Measurements from ENCODE around the gene DDX6. TPM values are rescaled to one million over a fixed set of nuclear protein-coding genes. Genes with fewer than 3 reads are reported as not detected.
"Not testable (repeated sequence)": the region's sequence is repeated elsewhere in the genome, so short reads cannot be mapped to it uniquely, and the experiment has no call there.

The DDX6 gene
- polyA plus RNA-seq, 1 donor, result 71.9 TPM

DNA sequence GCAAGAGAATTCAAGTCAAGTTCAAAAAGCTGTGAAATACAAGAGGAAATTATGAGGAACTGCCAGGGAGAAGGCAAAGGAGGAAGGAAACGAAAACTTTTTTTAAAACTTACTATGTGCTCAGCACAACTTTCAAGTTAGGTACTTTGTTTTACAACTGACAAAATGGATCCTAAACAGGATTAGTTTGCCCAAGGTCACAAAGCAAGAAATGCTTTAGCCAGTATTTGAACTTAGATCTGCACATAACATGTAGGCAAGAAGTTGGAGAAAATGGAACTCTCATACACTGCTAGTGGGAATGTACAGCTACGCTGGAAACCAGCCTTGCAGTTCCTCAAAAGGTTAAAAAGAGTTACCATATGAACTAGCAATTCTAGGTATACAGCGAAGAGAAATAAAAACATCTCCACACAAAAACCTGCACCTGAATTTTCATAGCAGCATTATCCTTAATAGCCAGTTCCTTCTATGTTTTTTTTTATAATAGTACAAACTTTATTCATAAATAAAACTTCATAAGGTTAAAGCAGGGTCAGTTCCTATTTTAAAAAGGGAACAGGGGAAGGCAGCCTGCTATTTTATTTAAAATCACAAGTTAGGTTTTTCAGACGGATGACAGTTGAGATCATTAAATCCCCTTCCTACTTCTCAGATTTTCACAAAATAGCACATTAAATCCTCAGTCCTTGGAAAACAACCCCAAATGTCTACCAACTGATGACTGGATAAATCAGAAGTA, 19.2 kb downstream of the DDX6 start:
- no peak for DNase-seq
- WGBS (ENCODE audit: insufficient coverage, low lambda C conversion rate), result no CpG with 5 or more reads among the region's 4 CpGs
- Histone ChIP-seq H3K4me3 (ENCODE audit: low read length) (no peak overlapping the region), H3K36me3 (ENCODE audit: control insufficient read depth, insufficient read depth, low read length) (peaks cover 61% of the 10 kb centered on the region), H3K9me3 (ENCODE audit: control insufficient read depth, low read depth, low read length) (no peaks in the 10 kb centered on the region), H3K27me3 (ENCODE audit: control insufficient read depth, insufficient read depth, low read length) (no peaks in the 10 kb centered on the region), H3K27ac (ENCODE audit: low read length) (no peak overlapping the region), H3K4me1 (ENCODE audit: control insufficient read depth, insufficient read depth, low read length) (no peaks in the 10 kb centered on the region)

DNA sequence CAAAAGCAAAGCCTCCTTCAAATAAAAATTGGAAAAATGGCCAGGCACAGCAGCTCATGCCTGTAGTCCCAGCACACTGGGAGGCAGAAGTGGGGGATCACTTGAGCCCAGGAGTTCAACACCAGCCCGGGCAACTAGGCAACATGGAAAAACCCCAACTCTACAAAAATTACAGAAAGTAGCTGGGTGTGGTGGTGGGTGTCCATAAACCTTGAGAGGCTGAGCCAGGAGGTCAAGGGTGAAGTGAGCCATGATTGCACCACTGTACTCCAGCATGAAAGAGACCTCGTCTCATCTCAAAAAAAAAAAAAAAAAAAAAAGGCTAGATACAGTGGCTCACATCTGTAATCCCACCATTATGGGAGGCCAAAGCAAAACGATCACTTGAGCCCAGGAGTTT, 22.3 kb downstream of the DDX6 start:
- Histone ChIP-seq H3K4me3 (ENCODE audit: low read length) (no peak overlapping the region), H3K27me3 (ENCODE audit: control insufficient read depth, insufficient read depth, low read length) (no peaks in the 10 kb centered on the region), H3K27ac (ENCODE audit: low read length) (no peak overlapping the region), H3K36me3 (ENCODE audit: control insufficient read depth, insufficient read depth, low read length) (peaks cover 58% of the 10 kb centered on the region), H3K4me1 (ENCODE audit: control insufficient read depth, insufficient read depth, low read length) (no peaks in the 10 kb centered on the region), H3K9me3 (ENCODE audit: control insufficient read depth, low read depth, low read length) (no peaks in the 10 kb centered on the region)
- no CpG with 5 or more reads among the region's 3 CpGs for WGBS (ENCODE audit: insufficient coverage, low lambda C conversion rate)
- no peak for DNase-seq

DNA sequence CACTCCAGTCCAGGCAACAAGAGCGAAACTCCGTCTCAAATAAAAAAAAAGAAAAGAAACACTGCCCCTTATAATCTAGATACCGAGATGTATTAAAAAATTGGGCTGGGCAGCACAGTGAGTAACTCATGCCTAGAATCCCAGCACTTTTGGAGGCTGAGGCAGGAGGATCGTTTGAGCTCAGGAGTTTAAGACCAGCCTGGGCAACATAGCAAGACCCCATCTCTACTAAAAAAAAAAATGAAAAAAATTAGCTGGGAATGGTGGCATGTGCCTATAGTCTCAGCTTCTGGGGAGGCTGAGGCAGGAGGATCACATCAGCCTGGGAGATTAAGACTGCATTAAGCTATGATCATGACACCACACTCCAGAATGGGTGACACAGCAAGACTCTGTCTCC, 24.9 kb downstream of the DDX6 start:
- Histone ChIP-seq H3K27ac (ENCODE audit: low read length) (no peak overlapping the region), H3K4me3 (ENCODE audit: low read length) (no peak overlapping the region), H3K4me1 (ENCODE audit: control insufficient read depth, insufficient read depth, low read length) (no peaks in the 10 kb centered on the region), H3K36me3 (ENCODE audit: control insufficient read depth, insufficient read depth, low read length) (peaks cover 57% of the 10 kb centered on the region), H3K27me3 (ENCODE audit: control insufficient read depth, insufficient read depth, low read length) (no peaks in the 10 kb centered on the region), H3K9me3 (ENCODE audit: control insufficient read depth, low read depth, low read length) (no peaks in the 10 kb centered on the region)
- 100% methylated on average over 1 of the region's 4 CpGs for WGBS (ENCODE audit: insufficient coverage, low lambda C conversion rate)
- DNase-seq, result no peak

DNA sequence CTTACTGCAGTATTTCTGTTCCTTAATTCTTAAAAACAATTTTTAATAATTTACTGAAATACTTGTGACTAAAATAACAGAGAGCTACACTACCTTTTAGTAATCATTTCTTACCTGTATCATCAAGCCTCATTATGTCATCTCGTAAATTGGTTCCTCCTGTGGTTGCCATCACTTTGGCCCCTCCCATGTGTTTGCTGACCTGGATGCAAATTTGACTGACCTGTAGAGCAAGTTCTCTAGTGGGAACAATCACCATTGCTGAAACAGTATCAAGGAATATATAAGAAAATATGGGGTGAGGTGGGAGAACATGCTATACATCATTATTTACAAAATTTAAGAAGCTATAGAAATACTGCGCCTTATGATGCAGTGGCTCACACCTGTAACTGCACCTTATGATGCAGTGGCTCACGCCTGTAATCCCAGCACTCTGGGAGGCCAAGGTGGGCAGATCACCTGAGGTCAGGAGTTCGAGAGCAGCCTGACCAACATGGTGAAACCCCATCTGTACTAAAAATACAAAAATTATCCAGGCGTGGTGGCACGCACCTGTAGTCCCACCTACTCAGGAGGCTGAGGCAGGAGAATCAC, 25.8 kb downstream of the DDX6 start:
- not testable (repeated sequence) for H3K27me3 ChIP-seq (ENCODE audit: control insufficient read depth, insufficient read depth, low read length); H3K27ac ChIP-seq (ENCODE audit: low read length); H3K9me3 ChIP-seq (ENCODE audit: control insufficient read depth, low read depth, low read length); DNase-seq; H3K4me1 ChIP-seq (ENCODE audit: control insufficient read depth, insufficient read depth, low read length); H3K4me3 ChIP-seq (ENCODE audit: low read length)
- no CpG with 5 or more reads among the region's 6 CpGs for WGBS (ENCODE audit: insufficient coverage, low lambda C conversion rate)
- H3K36me3 ChIP-seq (ENCODE audit: control insufficient read depth, insufficient read depth, low read length), result peaks cover 62% of the 10 kb centered on the region

DNA sequence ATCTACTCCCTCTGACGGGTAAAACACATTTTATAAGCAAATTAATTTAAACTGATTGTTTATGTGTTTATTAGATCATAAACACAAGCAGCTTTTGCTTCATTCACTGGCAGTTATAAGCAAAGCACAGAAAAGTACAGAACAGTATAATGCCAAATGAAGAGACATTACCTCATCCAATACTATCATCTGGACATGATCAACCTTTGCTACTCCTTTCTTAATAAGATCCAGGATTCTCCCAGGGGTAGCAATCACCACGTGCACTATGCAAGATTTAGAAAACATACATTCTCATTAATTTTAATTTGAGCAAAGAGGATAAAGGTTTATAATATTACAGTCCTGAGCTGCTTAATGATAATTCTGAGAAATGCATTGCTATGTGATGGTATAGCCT, 27.9 kb downstream of the DDX6 start:
- Histone ChIP-seq H3K4me3 (ENCODE audit: low read length) (no peak overlapping the region), H3K36me3 (ENCODE audit: control insufficient read depth, insufficient read depth, low read length) (peaks cover 74% of the 10 kb centered on the region)
- WGBS (ENCODE audit: insufficient coverage, low lambda C conversion rate), result no CpG with 5 or more reads among the region's 2 CpGs

DNA sequence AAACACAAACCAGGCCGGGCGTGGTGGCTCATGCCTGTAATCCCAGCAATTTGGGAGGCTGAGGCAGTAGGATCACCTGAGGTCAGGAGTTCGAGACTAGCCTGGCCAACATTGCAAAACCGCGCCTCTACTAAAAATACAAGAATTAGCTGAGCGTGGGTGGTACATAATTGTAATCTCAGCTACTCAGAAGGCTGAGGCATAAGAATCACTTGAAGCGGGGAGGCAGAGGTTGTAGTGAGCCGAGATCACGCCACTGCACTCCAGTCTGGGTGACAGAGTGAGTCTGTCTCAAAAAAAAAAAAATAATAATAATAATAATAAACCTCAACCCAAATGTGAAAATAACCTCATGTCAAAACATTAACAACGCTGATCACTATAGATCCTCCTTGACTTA, 29.0 kb downstream of the DDX6 start:
- not testable (repeated sequence) for H3K4me1 ChIP-seq (ENCODE audit: control insufficient read depth, insufficient read depth, low read length); H3K4me3 ChIP-seq (ENCODE audit: low read length); H3K27ac ChIP-seq (ENCODE audit: low read length); DNase-seq; H3K27me3 ChIP-seq (ENCODE audit: control insufficient read depth, insufficient read depth, low read length); H3K9me3 ChIP-seq (ENCODE audit: control insufficient read depth, low read depth, low read length)
- 94% methylated on average over 4 of the region's 10 CpGs for whole genome bisulfite sequencing (ENCODE audit: insufficient coverage, low lambda C conversion rate)
- H3K36me3 ChIP-seq (ENCODE audit: control insufficient read depth, insufficient read depth, low read length), result peaks cover 72% of the 10 kb centered on the region

More for the DNA sequence above, 27.9 kb downstream of the DDX6 start:
- DNase-seq, result no peak
- Histone ChIP-seq H3K27me3 (ENCODE audit: control insufficient read depth, insufficient read depth, low read length) (no peaks in the 10 kb centered on the region), H3K4me1 (ENCODE audit: control insufficient read depth, insufficient read depth, low read length) (no peaks in the 10 kb centered on the region), H3K9me3 (ENCODE audit: control insufficient read depth, low read depth, low read length) (no peaks in the 10 kb centered on the region), H3K27ac (ENCODE audit: low read length) (no peak overlapping the region)

DNA sequence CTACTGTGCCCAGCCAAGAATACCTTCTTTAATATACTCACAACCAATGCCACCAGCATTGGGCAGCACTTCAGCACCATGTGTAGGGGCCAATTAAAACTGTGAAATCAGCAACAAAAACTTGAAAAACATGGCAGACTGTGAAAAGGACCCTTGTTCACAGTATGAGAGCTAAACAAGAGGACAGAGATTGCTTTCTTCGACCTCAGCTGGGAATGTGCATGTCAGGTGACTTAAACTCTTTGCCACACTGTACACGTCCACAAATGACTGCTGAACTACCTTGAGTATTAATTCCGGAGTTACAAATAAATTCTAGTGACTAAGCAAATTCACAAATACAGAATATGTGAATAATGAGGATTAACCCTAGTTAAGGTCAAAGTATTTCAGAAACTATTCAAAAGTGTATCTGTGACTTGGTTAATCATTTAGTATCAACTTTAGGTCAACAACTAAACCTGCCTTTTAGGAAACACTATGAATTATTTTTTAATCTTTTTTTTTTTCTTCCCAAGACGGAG, 33.0 kb downstream of the DDX6 start:
- H3K4me3 ChIP-seq (ENCODE audit: low read length), result no peak overlapping the region
- no peaks in the 10 kb centered on the region for H3K9me3 ChIP-seq (ENCODE audit: control insufficient read depth, low read depth, low read length)
- DNase-seq, result no peak
- peaks cover 78% of the 10 kb centered on the region for H3K36me3 ChIP-seq (ENCODE audit: control insufficient read depth, insufficient read depth, low read length)
- no peak overlapping the region for H3K27ac ChIP-seq (ENCODE audit: low read length)
- WGBS (ENCODE audit: insufficient coverage, low lambda C conversion rate), result 100% methylated on average over 1 of the region's 4 CpGs
- H3K27me3 ChIP-seq (ENCODE audit: control insufficient read depth, insufficient read depth, low read length), result no peaks in the 10 kb centered on the region
- no peaks in the 10 kb centered on the region for H3K4me1 ChIP-seq (ENCODE audit: control insufficient read depth, insufficient read depth, low read length)

DNA sequence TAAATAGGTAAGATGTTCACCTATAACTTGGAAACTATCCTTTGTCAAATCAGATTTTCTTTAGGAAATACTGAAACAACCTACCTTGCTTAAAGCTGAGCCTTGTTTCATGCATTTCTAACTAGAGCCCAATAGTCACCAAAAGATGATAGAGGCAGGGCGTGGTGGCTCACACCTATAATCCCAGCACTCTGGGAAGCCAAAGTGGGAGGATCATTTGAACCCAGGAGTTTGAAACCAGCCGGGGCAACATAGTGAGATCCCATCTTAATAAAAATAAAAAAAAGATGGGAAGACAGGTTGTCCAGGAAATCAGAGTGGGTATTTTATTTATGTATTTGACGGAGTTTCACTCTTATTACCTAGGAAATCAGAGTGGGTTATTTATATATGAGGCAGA, 38.3 kb downstream of the DDX6 start:
- H3K27ac ChIP-seq (ENCODE audit: low read length), result no peak overlapping the region
- H3K27me3 ChIP-seq (ENCODE audit: control insufficient read depth, insufficient read depth, low read length), result no peaks in the 10 kb centered on the region
- no peak for DNase-seq
- H3K4me1 ChIP-seq (ENCODE audit: control insufficient read depth, insufficient read depth, low read length), result no peaks in the 10 kb centered on the region
- H3K9me3 ChIP-seq (ENCODE audit: control insufficient read depth, low read depth, low read length), result no peaks in the 10 kb centered on the region
- peaks cover 68% of the 10 kb centered on the region for H3K36me3 ChIP-seq (ENCODE audit: control insufficient read depth, insufficient read depth, low read length)
- 100% methylated on average over 1 of the region's 3 CpGs for WGBS (ENCODE audit: insufficient coverage, low lambda C conversion rate)
- H3K4me3 ChIP-seq (ENCODE audit: low read length), result no peak overlapping the region

DNA sequence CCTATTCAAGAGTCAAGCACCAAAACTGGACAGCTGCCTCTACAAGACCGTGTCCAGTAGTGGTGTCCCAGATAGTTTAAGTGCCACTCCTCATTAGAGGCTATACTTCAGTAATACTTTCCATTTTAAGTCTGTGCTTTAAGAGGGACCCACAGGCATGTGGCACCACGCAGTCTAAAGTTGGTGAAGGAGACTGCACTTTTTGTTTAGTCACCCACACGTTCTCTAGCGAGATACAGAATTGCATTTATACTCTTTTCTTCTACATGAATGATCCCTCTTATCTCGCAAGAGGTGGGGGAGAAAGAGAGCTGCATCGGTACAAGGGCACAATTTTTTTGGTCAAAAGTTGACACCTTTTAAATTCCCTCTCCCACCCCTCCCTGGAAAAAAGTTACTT, 41.5 kb downstream of the DDX6 start:
- Histone ChIP-seq H3K27me3 (ENCODE audit: control insufficient read depth, insufficient read depth, low read length) (no peaks in the 10 kb centered on the region), H3K9me3 (ENCODE audit: control insufficient read depth, low read depth, low read length) (no peaks in the 10 kb centered on the region), H3K36me3 (ENCODE audit: control insufficient read depth, insufficient read depth, low read length) (peaks cover 46% of the 10 kb centered on the region), H3K4me3 (ENCODE audit: low read length) (no peak overlapping the region), H3K27ac (ENCODE audit: low read length) (no peak overlapping the region), H3K4me1 (ENCODE audit: control insufficient read depth, insufficient read depth, low read length) (no peaks in the 10 kb centered on the region)
- DNase-seq, result no peak
- WGBS (ENCODE audit: insufficient coverage, low lambda C conversion rate), result 94% methylated on average over 3 of the region's 6 CpGs

DNA sequence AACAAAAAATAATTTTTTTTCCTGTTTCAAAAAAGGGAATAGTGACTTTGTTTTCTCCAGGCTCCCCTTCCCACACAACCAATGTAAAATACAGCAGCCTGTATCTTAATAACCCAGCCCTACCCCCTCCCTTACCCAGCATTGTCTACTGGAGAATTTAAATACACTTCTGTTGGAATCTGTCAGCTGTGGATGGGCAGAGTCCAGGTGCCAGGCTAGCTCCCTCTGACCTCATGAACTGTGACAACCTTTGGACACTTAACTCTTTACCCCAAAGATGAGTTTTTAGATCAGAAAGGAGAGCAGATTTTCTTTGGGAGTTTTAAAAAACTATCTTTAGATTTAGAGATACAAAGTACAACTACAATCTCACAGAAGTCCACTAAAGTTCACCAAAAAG, 42.9 kb downstream of the DDX6 start:
- no peak overlapping the region for H3K4me3 ChIP-seq (ENCODE audit: low read length)
- DNase-seq, result no peak

More for the DNA sequence above, 42.9 kb downstream of the DDX6 start:
- Histone ChIP-seq H3K4me1 (ENCODE audit: control insufficient read depth, insufficient read depth, low read length) (no peaks in the 10 kb centered on the region), H3K9me3 (ENCODE audit: control insufficient read depth, low read depth, low read length) (no peaks in the 10 kb centered on the region), H3K27ac (ENCODE audit: low read length) (no peak overlapping the region), H3K36me3 (ENCODE audit: control insufficient read depth, insufficient read depth, low read length) (peaks cover 34% of the 10 kb centered on the region), H3K27me3 (ENCODE audit: control insufficient read depth, insufficient read depth, low read length) (no peaks in the 10 kb centered on the region)
